ENCODE results near the gene DYNC1H1.

DNA sequence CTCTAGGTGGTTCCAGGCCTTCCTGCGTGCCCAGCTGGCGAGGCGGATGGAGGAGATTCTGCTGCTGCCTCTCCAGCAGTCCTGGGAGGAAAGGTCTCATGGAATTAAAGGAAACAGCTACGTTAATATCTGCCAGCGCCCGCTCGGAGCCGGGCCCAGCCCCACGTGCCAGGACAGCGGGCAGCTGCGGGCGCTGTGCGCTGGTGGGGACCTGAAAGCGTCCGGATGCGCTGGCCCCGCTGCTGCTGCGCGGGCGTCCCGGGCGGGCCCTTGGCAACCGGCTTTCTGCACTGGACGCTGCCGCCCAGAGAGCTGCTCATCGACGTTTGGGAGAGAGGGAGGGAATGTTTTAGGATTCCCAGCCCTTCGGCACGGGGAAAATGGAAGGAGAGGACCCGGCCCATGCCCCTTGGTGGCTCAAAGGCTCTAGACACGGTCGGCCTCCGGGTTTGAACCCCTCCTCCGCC lies 8.6 kb upstream of the DYNC1H1 start:
- TF ChIP-seq, protein P1, sequence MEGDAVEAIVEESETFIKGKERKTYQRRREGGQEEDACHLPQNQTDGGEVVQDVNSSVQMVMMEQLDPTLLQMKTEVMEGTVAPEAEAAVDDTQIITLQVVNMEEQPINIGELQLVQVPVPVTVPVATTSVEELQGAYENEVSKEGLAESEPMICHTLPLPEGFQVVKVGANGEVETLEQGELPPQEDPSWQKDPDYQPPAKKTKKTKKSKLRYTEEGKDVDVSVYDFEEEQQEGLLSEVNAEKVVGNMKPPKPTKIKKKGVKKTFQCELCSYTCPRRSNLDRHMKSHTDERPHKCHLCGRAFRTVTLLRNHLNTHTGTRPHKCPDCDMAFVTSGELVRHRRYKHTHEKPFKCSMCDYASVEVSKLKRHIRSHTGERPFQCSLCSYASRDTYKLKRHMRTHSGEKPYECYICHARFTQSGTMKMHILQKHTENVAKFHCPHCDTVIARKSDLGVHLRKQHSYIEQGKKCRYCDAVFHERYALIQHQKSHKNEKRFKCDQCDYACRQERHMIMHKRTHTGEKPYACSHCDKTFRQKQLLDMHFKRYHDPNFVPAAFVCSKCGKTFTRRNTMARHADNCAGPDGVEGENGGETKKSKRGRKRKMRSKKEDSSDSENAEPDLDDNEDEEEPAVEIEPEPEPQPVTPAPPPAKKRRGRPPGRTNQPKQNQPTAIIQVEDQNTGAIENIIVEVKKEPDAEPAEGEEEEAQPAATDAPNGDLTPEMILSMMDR (conservative IDR thresholded peaks at IDR 0.05; ENCODE audit: low read depth in 2 of 2) = no peak
- TF ChIP-seq EZH2 (IDR thresholded peaks at IDR 0.05; ENCODE audit: low read depth, unreplicated experiment) = no peak
- TF ChIP-seq POLR2AphosphoS5 (IDR thresholded peaks at IDR 0.05; ENCODE audit: low read depth) = no peak
- no peak for TF ChIP-seq EZH2phosphoT487 (IDR thresholded peaks at IDR 0.05; ENCODE audit: unreplicated experiment)
- no peak for TF ChIP-seq JUNB (IDR thresholded peaks at IDR 0.05; ENCODE audit: unreplicated experiment)
- TF ChIP-seq, protein P2, sequence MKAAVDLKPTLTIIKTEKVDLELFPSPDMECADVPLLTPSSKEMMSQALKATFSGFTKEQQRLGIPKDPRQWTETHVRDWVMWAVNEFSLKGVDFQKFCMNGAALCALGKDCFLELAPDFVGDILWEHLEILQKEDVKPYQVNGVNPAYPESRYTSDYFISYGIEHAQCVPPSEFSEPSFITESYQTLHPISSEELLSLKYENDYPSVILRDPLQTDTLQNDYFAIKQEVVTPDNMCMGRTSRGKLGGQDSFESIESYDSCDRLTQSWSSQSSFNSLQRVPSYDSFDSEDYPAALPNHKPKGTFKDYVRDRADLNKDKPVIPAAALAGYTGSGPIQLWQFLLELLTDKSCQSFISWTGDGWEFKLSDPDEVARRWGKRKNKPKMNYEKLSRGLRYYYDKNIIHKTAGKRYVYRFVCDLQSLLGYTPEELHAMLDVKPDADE (IDR thresholded peaks at IDR 0.05) = no peak
